Caki2 (cell line): ENCODE data around the gene SGSM2. TPM values are rescaled to one million over a fixed set of nuclear protein-coding genes. Genes with fewer than 3 reads are reported as not detected.

Experiments used
- DNase-seq: peaks from one replicate; pipeline ENCODE4 v3.0.0-alpha.2; 2015; ENCODE audit warnings: low read depth
- in situ Hi-C: cut with HindIII; loops from 2 replicates; pipeline ENCODE4 v1.10.0; 2016; ENCODE audit warnings: low sequenced_read_pairs, low pct_unique_long_range_greater_than_20kb, mixed read lengths
- total RNA-seq: library from RNA; depleted of rRNA; stranded (reverse); fragments of >200 nt; shearing (Covaris generic); gene quantifications from 2 replicates; pipeline ENCODE4 v1.2.3, GENCODE V29; 2014; ENCODE audit warnings: low replicate concordance

Gene SGSM2
- total RNA-seq, 1 experiment from 2014 or later = 16.9 TPM

DNA sequence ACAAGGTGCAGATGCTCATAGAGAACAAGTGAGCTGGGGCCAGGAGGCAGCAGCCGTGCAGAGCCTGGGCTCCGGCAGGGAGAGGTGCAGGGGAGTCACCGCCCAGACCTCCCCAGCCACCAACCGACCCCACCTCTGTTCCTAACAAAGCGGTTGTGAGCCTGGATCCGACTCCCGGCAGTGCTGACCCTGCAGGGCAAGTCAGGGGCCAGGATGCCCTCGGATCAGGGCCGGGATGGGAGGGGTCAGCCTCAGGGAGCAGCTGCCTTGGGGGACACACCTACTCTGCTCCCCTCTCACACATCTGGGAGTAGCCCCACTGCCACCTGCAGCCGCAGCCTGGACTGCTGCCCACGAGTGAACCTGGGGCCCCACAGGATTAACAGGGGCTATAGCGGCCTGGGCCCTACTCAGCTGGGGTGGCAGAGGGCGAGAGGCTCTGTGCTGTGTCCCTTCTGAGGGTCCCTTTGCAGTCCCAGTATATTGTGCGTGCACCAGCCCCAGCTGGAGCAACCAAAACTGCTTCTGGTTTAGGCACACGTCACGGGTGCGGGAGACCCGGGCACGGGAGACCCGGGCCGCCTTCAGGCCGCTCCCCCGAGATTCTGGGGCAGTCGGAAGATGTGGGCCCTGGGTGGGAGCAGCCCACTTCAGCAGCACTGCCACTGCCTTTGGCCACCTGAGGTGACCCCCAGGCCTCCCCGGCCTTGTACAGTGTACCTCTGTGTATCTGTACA is 42.4 kb downstream of the SGSM2 start:
- no peak for DNase-seq
- in situ Hi-C loops = no loop called here

DNA sequence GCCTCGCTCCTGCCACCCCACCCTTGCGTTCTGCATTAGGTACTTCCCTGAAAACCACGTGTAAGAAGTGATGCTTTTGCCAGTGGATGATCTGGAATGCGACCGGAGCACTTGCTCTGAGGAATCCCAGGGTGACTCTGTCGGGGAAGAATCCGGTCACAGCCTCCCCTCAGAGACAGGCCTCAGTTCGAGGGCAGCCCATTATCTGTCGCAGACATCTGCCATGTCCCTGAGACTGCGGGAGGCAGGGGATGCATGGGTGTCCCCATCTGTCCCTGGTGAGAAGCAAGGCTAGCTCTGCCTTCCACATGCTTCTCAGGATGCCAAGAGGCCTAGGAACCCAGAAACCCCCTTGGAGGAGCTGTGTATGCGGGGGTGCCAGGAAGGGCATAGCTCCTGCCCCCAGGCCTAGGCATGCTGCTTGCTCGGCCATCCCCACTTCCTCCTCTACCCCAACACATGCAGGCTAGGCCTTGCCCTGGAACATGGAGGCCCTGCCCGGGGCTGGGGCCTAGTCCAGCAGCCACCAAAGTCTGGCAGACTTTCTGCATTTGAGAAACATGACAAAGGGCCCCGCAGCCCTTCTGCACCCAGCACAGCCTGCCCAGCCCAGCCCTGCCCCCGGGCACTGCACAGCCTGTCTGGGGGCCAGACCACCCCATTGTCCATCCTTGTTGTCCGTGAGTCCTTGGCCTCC is 43.1 kb downstream of the SGSM2 start:
- no peak for DNase-seq
- in situ Hi-C loops = no loop called here

DNA sequence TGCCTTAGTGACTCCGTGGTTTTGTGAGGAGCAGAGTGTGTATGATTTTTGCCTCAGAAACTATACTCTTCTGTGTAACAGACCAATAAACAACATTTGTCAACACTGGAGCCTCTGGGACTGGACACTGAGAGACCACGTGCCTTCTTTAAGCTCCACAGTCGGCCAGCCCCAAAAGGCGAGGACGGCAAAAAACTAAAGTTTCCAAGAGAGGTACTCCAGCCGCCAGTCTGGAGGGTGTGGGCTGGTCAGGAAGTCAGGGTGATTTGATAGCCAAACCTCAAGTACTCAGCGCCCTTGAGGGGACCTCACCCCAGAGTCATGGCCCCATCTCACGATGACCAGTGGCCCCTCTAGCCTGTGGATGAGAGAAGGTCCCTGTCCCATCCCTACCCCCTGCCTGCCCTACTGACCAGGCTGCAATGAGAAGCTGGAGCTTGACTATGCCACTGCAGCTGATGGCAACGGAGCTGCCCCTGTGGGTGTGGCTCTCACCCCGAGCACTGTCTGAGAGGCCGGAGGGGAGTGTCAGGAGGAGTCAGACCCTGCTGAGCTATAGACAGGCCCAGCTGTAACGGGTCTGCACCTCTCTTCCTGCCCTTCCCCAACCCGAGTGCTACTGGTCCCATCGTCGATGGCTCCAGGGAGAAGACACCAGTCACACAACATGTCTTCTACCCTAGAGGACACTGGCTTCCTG is 43.8 kb downstream of the SGSM2 start:
- DNase-seq = no peak
- in situ Hi-C loops = no loop called here

DNA sequence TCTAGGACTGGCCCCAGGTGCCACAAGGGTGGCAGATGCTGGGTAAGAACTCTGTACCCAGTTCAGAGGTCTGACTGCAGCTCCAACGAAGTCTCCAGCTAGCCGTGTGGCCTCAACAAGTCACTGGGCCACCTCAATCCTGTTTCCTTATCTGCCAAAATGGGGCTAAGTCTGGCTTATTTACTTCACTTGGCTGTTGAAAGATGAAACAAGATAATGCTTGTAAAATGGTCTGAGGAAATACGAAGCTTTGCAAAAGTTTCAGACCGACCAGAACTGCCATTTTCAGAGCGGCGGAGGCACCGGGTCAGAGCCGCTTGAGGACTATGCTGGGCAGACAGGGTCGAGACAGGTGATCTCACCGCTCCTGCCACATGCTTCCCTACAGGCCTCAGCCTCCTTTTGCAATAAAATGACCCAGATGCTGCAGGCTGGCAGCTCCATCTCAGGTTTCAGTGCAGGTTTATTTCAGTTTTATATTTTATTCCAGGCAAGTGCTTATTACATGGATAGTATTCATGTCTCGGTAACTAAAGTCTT is 46.4 kb downstream of the SGSM2 start:
- no peak for DNase-seq
- in situ Hi-C loops = no loop called here

DNA sequence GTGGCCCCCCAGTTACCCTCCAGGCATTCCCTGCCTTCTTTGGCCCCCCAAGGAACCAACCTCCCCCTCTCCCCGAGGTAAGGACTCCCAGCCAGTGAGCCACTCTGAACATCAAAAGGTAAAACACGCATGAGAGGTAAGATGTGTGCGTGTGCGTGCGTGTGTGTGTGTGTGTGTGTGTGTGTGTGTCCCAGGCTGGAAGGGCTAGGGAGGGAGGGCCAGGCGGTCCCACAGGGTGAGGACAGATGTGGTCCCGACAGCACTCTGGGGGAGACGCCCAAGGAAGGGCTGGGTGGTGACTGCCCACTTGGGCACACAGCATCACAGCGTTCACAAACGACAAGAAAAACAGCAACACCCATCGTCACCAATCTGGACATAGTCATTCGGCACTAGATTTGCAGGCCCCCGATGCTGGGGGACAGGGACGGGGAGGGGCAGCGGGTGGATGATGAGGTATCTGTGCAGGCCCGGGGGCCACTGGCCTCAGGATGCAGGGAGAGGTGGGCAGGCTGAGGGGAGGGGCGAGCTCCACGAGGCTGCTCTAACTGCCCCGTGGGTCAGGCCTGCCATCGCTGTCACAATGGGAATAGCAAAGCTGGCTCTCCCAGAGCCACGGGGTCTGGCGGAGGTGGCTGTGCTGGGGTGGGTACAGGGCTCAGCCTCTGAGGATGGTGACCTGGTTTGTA is 47.3 kb downstream of the SGSM2 start:
- in situ Hi-C loops = no loop called here
- DNase-seq = no peak

DNA sequence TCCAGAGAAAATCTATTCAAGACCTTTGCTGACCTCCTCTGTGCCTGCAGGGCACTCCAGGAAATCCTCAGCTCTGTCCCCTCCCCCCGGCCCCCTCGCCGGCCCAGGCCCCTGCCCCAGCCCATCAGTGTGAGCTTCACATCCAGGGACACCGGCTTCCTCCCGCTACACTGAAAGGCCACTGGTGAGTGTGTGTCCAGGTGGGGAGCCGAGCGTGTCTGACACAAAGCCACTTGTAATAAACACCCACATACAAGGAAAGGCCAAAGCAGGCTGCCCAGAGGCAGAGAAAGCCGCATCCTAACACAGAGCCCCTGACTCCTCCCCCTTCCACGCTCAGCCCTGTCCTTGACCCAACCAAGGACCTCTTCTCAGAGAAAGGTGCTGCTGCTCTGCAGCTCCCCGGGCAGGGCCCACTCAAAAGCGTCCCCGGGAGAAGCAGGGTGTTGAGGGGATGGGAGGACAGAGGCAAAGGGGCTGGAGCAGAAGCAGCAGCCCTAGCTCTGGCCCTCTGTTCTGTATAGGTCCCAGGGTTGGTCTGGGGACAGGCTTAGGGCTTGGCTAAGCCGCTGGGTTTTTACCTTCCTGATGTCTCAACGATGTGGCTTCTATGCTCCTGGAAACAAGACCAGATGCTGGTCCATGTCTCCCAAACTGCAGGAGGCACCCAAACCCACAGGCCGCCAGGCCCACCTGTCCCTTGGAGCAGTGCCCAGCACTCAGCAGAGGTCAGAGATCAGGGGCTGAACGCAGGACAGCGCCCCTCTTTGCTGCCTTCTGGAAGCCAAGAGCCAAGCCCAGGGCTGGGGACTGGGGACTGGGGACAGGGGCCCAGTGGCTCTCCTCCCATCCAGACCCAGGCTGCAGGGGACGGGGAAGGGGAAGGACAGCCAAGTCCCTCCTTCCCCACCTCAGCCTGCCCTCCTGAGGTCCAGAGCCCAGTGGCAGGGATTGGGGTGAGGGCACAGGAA is 48.2 kb downstream of the SGSM2 start:
- in situ Hi-C loops = no loop called here
- no peak for DNase-seq

DNA sequence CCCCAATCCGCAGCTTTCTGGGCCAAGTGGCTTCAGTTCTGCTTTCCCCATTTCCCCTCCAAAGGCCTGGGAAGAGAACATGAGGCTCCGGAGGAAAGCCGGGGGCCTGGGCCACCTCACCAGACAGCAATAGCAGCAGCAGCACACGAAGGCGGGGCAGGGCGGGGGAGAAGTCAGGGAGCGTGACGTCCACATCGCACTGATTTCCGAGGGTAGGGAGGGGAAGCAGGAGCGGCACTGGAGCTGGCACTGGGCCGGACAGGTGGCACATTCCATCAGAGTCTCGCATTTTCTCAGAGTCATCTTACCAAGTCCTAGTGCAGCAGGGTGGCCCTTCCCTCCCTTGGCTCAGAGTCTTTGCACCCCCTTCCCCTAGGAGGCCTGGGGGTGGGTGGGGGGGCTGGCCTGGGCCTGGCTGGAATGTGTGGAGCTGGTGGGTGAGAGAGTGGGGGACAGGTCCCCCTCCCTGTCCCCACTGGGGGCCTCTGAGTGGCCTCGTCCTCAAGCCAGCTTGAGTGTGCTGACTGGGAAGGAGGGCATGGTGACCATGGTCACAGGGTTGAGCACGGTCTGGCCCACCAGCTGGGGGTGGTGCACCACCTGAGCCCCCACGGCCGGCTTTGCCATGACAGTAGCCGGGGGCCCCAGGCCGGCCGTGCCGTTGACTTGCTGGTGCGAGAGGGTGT is 49.2 kb downstream of the SGSM2 start:
- DNase-seq = peak; percentile 75
- in situ Hi-C loops = no loop called here

DNA sequence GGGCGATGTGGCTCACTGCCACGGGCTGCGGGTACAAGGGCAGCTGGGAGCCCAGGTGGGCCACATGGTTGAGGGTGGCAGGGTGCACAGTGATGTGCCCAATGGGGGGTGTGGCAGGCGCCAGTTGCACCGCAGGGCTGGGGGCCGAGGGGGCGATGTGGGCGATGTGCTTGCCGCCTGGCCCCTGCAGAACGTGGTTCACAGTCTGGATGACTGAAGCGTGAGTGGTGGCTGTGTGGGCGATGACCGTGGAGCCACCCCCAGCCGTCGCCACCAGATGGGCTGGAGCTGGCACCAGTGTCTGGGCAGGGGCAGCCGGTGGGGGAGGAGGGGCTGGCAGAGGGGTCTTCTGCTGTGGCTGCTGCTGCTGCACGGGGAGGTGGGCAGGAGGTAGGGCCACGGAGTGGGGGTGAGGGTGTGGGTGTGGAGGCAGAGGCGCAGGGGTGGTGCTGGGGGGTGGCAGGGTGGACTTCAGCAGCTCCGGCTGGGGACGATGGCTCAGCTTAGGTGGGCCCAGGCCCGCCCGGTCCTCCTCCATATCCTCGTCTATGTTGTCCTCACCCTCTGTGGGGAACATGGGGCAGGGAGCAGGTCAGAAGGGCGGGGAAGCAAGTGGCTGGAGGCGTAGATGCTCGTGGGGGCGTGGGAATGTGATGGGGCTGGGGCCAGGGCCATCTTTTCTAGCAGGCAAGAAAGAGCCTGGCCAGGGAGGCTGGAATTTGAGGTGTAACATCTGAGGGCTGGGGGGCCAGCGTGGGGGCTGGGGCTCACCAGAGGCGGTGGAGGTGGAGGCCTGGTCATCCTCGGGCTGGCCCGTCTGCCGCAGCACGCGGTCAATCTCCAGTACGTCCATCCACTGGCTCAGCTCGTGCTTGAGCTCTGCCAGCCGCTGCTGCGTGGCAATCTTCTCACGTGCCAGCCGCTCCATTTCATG is 50.1 kb downstream of the SGSM2 start:
- no peak for DNase-seq
- in situ Hi-C loops = no loop called here

DNA sequence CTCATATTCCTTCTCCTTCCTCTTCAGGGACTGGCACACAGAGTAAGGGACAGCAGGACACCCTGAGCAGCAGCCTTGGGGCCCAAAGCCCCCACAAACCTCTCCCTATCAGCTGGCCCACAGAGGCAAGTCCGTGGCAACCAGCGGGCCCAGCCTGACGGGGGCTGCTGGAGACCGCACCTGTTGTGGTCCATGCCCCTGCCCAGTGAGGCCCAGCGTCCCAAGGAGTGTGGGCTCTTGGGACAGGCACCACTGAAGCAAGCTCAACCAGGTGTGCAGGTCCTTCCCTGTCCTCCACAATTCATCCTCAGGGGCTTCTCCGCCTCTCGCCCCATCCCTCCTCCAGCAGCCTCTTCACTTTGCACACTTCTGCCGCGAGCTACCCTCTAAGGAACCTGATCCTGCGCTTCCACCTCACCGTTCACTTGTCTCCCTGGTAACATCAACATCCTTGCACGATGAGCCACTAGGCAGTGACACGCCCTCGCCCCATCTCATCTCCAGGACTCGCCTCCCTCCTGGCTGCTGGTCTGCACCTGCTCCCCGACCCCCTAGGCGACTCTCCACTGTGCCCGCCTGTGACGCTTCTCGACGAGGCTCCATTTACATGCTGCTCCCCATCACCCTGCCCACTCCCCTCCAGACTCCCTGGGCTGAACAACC is 50.9 kb downstream of the SGSM2 start:
- DNase-seq = no peak
- in situ Hi-C loops = no loop called here

DNA sequence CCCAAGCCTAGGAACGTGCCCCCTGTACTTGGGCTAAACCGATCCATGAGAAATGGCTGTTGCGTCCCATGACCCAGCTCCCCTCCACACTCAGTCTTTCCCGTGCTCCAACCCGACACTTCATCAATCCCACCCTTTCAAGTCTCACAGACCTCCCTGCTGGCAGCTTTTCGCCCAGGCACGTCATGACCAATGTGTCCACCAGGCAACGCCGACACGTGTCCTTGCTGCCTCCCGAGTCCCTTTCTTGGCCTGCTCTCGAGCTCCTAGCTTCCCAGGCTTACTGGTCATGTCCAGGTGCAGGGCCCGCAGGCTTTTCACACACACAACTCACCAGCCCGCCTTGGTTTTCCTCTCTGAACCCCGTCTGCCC is 51.4 kb downstream of the SGSM2 start:
- no peak for DNase-seq
- in situ Hi-C loops = no loop called here

DNA sequence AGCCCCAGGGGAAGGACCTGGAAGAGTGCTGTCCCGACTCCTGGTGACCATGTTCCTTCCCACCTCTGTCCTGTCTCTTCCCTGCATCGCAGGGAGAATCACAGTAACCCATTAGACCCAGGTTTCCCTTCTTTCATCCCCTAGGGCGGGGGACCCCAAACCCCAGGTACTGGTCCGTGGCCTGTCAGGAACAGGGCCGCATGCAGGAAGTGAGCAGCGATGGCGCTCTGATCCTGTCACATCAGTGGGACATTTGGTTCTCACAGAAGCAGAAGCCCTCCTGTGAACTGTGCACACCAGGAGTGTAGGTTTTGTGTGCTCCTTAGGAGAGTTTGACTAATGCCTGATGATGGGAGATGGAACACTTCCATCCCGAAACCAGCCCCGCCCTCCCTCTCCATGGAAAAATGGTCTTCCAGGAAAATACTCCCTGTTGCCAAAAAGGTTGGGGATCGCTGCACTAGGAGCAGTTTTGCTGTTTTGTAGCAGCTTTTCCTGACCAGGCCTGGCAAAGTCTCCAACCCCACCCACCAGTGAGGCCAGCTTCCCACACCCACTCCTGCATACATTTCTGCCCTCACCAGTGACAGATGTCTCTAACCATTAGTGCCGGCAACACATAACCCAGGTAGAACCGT is 53.0 kb downstream of the SGSM2 start:
- in situ Hi-C loops = no loop called here
- DNase-seq = no peak

DNA sequence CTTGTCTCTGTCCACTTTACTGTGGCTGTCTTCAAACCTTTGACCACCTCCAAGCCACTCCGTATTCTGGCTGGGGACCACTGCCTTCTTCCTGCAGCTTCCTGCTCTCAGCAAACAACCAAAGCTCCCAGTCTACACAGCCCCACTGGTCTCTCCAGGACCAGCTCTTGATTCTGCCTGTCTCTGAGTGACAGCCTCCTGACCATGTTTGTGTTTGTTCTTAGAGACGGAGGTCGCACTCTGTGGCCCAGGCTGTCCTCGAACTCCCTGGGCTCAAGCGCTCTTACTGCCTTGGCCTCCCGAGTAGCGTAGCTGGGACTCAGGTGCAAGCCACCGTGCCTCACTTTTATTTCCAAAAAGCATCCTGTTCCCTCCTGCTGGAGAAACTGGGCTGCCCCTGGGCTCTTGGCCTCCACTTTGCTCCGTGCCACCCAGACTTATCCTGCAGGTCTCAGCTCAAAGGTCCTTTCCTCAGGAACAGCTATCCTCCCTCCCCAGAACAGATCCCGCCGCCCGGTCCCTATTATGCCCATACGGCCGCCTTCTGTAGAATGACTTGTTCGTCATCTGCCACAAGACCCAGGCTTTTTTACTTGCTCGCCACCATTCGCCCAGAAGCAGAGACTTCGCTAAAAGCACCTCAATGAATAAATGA is 54.4 kb downstream of the SGSM2 start:
- in situ Hi-C loops = no loop called here
- DNase-seq = no peak

DNA sequence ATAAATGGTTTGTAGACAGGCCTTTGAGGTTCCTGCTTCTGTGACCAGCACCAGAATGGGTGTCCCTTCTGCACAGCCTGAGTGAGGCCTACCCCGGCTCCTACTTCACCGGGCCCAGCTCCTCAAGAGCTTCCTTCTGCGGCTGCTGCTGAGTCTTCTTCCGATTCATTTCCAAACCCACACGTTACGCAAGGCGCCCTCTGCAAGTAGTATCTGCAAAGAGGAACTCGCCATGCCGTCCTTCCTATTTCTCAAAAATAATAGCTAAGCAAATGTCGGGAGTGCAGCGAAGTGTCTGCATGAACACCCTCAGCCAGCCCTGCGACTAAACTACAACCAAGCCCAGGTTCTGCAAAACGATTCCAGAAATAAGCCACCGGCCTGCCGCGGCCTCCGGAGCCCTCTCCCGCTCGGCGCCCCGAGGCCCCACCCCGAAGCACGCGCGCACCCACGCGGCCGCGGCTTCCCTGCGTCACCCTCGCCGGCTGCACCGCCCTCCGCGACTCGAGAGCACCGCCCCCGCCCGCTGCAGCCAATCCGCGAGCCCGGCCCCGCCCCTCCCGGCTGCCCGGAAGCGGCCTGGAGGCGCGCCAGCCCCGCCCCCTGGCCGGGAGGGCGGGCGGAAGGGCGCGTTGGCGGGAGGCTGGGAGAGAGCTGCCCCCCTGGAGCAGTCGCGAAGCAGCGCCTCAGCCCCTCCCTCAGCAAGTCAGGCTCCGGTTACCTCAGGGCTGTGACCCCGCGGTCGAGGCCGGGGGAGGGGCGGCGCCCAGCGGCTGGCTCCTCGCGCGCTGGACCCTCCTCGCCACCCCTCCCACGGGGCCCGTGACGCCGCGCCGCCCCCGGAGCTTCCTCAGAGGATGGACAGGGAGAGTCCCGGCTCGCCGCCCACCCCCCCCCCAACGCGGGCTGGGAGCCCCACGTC is 55.2 kb downstream of the SGSM2 start:
- peak; percentile 96 for DNase-seq
- in situ Hi-C loops = no loop called here
